M059J (cell line): ENCODE data around the gene POLR2B. TPM values are rescaled to one million over a fixed set of nuclear protein-coding genes. Genes with fewer than 3 reads are reported as not detected.
A peak's percentile ranks its signal among the peaks of the same experiment; 100 is the strongest.
"Not testable (repeated sequence)": the region's sequence is repeated elsewhere in the genome, so short reads cannot be mapped to it uniquely, and the experiment has no call there.

Experiments used
- DNase-seq: peaks from one replicate; pipeline ENCODE4 v3.0.0-alpha.2; 2012; ENCODE audit warnings: low read depth
- total RNA-seq: library from RNA; depleted of rRNA; stranded (reverse); fragments of >200 nt; shearing (Covaris generic); gene quantifications from 2 replicates; pipeline ENCODE4 v1.2.3, GENCODE V29; 2014

The POLR2B gene
- total RNA-seq, 1 experiment from 2014 or later, result 141 TPM

DNA sequence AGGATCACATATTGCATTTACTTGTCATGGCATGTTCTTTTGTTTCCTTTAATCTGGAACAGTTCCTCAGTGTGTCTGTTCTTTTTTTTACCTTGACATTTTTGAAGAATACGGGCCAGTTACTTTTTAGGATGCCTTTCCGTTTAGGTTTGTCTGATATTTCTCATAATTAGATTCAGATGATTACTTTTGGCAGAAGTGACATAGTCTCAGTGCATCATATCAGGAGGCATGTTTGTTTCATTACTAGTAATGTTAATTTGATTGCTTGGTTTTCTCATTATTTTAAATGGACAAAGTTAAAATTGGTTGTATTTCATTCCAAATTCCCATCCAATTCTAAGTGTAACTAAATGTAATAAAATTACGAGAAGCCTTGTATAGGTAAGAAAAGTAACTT, 8.3 kb downstream of the POLR2B start:
- DNase-seq, result no peak

DNA sequence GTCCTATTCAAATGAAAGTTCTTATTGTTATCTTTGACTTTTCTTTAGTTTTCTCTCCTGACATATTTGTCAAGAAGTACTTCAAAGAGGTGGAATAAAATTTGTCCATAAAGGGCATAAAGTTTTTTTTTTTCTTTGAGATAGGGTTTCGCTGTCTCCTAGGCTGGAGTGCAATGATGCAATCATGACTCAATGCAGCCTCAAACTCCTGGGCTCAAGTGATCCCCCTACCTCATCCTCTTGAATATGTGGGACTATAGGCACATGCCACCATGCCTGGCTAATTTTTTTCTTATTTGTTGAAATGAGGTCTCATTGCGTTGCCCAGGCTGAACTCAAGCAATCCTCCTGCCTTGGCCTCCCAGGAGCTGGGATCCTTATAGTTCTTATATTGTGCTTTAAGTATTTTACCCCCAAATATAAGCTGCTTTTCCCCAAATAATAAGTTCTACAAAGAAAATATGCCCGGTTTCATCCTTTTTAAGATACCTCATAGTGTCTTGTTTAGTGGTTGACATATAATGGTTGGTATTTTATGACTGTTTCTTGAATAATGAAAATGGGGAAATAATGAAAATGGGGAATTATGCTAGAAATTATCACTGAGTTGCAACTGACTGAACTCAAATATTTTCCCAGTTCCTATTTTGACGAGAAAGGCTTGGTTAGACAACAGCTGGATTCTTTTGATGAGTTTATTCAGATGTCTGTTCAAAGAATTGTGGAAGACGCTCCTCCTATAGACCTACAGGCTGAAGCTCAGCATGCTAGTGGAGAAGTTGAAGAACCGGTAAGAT, 11.6 kb downstream of the POLR2B start:
- DNase-seq, result peak; percentile 19

DNA sequence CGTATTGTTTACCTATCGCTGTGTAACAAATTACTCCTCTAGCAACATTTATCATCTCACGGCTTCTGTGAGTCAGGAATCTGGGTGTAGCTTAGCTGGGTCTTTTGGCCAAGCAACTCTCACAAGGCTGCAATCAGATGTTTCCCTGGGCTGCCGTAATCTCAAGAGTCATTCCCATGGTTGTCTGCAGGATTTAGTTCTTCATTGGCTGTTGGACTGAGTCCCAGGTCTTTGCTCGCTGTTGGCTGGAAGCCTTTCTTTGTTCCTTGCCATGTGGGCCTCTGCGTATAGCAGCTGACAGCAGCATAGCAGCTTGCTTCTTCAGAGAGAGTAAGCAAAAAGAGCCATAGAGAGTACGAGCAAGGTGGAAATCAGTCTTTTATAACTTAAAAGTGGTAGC, 16.8 kb downstream of the POLR2B start:
- DNase-seq, result peak; percentile 2

DNA sequence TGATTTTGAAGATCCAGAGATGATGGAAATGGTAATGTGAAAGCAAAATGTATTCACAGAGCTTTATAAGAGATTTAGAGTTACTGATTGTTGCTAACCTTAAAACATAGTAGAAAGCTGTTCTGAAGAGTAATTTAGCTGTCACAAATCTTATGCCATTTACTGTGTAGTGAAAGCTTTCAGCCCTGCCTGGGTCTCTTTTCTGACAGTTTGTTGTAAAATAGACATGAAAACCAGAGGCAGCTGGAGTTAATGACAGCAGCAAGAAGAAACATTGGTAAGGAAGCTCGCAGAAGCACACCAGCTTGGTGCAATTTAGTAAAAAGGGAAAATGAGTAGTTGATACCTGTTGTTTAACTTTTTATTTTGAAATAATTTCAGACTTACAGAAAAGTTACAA, 21.1 kb downstream of the POLR2B start:
- no peak for DNase-seq

DNA sequence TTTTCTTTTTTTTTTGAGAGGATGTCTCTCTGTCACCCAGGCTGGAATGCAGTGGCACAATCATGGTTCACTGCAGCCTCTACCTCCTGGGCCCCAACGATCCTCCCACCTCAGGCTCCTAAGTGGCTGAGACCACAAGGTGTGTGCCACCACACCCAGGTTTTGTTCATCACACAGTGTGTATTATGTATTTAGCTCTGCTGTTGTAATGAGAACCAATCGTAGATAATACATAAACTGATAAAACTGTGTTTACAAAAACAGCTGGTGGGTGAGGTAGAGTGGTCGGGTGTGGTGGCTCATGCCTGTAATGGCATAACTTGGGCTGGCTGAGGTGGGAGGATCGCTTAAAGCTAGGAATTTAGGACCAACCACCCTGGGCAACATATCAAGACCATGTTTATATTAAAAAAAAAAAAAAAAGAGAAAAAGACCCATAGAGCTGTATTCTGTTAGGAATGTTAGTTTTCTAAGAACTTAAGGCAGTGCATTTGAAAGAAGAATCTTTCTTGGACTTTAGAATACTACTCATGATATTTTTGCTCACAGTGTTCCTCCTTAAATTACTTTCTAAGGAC, 34.9 kb downstream of the POLR2B start:
- no peak for DNase-seq

DNA sequence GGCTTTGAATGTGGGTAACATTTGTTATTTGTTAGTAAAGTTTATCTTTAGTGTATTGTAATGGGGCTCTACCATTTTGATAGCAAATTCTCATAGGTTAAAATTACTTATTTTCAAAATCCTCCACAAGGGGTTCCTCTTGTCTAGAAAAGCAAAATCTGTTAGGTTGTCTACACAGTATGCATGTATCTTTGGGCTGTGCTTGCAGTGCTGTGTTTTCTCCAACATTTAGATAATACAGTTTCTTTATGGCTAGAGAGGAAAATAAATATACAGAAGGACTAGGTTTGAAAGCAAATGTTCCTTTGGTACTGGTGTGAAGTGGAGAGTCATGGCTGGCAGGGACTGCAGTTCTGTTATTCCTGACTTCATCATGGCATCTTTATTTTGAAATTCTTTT, 40.3 kb downstream of the POLR2B start:
- DNase-seq, result no peak

DNA sequence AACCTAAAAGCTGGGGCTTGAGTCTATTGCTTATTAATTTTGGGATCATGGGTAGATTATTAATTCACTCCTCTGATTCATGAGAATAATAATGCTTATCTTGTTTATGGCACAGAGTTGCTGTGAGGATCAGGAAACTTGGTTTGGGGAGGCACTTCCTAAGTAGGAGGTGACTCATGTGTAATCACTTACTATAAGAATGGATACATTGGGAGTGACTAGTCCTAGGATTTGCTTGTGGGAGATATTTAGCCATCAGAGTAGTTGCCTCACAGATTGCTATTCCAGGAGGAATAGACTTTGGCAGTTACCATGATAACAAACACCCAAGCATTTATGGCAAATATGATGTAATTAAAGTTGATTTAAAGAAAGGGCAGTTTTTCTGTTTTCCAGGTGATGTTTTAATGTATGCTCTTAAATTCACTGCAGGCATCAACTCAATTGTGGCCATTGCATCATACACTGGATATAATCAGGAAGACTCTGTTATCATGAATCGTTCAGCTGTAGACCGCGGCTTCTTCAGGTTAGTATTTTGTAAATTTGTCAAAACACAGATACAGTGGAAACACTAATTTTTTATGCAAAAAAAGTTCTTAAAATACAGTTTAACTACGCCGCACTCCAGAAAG, 41.9 kb downstream of the POLR2B start:
- peak; percentile 71 for DNase-seq

DNA sequence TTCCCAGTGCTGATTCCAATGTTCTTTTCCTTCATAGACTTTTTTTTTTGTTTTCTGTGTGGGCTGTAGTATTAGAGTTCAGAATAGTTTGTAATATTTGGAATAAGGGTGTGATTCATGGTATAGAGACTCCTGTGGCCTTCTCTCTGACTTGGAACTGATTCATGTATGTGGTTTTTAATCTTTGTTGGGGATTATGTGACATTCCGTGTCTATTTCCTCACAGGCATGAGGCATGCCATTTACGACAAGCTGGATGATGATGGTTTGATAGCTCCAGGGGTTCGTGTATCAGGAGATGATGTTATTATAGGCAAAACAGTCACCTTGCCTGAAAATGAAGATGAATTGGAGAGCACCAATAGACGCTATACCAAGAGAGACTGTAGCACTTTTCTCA, 44.4 kb downstream of the POLR2B start:
- peak; percentile 94 for DNase-seq

DNA sequence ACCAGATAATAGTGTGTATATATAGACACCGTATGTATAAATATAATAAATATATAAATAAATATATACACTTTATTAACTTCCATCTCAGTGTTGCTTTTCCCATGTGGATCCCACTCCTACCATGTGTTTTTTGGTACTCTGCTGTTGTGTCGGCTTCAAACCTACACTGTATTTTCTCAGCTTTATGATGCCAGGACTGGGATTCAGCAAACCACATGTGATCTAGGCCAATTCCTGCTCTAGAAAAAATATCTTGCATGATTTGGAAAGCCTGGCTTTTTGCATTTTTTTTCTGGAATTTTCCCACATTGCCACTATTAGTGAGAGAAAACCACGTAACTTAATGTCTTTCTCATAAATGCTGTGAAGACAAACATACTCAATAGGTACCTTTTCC, 55.8 kb downstream of the POLR2B start:
- no peak for DNase-seq

DNA sequence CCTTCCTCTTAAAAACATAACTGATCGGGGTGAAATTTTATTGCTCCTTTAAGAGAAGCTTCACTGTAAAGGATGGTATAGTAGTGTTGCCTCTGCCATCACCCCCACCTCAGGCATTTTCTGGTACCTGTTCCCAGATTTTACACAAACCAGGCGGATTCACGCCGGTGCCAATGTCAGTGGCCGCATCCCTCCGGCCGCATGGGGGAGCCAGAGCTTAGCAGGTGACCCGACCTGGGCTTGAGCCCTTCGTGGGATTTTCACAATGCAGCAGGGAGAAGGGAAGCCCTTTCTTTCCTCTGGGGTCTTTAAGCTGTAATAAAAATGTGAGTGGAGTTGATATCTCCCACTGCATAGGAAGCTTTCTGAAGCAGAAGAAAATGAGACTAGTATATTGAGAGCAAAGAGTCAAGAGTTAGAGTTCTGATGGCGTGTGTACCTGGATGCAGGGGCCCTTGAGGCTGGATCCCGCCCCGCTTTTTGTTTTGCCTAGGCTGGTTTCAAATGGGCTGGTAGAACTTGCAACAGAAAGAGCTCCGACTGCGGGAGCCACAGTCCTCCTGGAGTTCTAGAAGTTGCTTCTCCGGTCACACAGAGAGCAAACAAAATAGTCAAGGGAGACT, 59.4 kb downstream of the POLR2B start:
- peak; percentile 46 for DNase-seq

DNA sequence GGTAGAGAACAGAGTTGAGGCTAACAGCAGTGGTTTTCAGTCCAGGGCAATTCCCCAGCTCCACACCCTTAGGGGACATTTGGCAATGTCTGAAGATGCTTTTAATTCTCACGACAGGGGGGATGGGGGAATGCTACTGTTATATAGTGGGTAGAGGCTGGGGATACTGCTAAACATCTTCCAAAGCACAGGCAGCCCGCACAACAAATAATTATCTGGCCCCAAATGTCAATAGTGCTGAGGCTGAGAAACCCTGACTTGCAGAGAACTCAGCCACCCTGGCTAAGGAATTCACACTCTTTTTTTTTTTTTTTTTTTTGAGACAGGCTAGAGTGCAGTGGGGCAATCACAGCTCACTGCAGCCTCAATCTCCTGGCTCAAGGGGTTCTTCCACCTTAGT, 60.6 kb downstream of the POLR2B start:
- no peak for DNase-seq

DNA sequence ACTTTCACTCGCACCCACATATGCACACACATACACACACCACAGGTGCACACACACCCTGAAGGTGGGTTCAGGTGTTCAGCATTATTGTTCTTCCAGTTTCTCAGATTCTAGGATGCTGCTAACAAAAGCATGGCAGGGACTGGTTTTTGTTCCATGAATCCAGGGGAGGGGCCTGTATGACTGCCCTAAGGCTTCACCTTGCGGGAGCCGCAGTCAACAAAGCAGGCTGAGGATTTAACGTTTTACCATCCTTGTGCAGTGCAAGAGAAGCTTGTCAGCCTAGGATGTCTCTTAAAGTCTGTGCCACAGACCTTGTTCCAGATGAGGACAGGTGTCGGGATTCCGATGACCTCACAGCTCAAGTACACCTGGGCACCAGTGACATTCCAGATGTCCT, 61.8 kb downstream of the POLR2B start:
- no peak for DNase-seq

DNA sequence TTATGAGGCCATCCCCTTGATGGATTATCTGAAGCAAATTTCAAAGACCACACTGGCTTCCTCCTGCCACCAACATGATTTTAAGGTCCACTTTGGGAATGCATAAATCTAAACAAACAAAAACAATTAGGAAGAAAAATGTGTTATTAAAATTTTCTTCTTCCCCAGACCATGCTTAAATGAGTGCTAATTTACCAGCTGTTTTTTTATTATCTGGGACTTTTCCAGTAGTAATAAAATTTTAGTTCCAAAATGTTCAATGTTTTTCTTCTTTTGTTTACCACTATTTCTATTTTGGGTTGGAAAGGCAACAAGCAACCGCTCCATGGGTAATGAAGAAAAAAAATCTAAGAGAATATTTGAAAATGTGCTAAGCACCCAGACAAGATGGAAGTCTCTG, 62.3 kb downstream of the POLR2B start:
- DNase-seq, result no peak

DNA sequence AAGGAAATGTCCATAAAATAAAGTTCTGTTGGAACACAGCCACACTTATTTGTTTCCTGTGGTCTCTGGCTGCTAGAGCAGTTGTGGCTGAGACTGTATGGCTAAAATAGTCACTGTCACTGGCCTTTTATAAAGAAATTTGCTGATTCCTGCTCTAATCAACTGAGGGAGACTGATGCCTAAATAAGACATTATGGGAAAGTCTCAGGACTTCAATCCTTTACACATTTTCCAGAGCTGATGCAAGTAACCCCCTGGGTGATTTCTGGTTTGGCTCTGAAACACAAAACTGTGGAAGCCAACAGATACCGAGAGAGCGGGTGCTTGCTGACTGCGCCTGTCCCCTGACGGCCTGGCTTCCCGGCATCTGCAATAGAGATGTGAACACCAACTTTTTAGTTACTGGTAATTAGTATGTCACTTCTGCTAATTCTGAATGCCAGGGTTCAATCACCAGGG, 64.0 kb downstream of the POLR2B start:
- DNase-seq, result no peak

DNA sequence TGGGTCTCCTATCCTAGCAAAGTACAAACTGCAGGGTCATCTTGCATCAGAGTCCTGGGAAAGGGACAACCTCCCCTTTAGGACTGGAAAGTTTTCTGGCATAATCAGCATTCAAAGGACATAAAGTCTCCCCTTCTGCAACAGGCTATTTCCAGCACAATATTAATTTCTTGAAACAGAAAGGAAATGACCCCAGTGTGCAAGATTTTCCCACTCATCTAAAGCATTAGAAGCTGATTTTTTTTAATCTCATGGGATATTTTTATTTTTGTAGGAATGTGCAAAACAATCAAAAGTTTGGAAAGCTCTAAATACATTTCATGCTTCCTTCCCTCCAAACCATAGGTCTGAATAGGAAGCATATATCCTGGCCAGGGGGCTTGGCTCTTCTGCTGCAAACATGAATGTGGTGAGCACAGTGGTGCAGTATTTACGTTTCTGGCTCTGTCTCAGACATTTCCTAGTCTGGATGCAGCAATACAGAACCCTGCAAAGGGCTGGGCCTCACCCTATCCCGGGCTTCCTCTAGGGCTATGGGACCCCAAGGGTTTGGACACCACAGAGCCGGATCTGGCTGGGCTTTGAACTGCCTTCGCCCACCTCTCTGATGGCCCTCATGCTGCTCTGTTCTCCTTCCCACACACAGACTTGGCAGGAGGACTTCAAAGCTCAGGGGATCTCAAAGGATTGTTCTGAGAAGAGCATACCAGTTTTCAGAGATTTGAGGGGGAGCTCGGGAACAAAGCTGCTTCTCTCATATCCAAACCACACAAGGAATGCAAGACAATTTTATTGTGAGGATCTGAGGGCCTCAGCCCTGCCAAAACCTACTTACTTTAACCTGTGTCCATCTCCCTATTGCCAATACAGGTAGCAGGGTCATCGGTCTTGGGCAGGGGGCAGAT, 64.9 kb downstream of the POLR2B start:
- DNase-seq, result peak; percentile 50

DNA sequence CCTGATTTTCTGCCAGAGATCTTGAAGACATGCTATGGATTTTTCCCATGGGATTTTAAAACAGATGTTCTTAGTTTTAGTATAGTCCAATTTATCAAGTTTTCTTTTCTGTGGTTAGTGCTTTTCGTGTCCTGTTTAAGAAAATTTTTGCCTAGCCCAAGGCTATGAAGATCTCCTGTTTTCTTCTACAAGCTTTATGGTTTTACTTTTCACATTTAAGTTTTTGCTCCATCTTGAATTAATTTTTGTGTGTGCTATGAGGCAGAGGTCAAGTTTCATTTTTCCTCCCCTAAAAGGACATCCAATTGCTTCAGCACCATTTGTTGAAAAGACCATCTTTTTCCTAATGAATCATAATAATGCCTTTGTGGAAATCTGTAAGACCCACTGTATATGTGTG, 65.6 kb downstream of the POLR2B start:
- DNase-seq, result peak; percentile 33

DNA sequence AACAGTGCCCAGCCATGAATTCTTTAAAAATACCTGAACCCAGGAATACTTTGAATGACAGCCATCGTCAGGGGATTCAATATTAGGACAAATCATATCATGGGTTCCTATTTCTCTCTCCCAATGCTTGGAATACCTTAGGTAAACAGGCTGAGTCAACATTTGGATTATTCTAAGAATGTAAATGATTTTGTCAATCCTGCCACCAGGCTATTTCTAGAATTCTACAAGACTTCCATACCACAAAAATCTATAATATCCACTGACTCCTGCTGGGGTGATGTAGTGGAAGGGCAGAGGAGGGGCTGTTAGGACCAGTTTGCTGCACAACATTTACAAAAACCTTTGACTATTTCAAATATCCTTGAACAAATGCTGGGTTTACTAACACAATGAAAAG, 66.3 kb downstream of the POLR2B start:
- peak; percentile 43 for DNase-seq

DNA sequence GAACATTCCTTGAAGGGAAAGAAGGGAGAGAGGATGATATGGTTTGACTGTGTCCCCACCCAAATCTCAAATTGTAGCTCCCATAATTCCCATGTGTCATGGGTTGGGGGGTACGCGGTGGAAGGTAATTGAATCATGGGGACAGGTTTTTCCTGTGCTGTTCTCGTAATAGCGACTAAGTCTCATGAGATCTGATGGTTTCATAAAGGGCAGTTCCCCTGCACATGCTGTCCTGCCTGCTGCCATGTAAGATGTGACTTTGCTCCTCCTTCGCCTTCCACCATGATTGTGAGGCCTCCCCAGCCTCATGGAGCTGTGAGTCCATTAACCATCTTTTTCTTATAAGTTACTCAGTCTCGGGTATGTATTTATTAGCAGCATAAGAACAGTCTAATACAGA, 68.3 kb downstream of the POLR2B start:
- DNase-seq, result not testable (repeated sequence)

DNA sequence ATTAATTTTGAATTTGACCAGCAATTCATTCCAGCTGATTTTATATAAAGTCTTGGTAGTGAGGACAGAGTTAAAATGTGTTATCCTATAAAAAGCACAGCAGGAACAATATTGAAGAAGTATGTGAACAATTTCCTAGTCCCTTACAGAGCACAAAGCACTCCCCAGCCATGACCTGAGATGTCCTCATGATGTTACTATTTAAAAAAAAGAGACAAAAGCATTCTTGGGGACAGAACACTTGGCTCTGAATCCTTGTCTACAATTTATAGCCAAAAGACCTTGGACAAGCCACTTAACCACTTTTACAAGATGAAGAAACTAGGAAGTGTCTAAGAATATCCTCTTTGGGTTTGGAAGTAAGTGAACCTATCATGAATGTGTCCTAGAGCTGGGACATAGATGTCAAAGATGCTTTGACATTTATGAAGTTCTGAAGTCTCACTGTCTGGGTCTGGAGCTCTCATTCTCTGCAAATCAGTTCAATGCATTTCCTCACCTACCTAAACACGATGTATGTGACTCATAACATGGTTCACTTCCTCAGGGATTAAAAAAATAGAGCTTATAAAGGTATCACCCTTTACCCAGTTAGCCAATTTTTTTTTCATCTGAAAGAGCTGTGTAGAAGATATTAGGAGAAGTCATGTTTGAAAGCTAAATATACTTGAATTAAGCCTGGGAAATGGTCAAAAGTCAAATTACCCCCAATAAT, 70.1 kb downstream of the POLR2B start:
- peak; percentile 25 for DNase-seq

DNA sequence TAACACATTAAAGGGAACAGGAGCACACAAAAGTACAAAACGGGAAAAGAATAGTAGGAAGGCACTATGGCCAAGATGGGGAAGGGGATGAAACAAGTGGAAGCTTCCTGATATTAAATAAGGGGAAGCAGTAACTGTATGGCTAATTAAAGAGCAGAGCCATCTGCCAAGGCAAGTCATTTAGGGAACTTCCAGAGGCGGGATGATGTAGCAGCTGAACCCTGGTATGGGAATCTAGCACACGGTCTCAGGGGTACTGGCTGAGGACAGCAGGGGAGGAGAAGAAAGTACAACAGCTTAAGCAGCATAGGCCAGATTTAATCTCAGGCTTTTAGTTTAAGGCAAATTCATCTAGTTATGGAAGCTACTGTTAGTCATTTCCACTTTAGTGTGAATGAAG, 72.4 kb downstream of the POLR2B start:
- no peak for DNase-seq

DNA sequence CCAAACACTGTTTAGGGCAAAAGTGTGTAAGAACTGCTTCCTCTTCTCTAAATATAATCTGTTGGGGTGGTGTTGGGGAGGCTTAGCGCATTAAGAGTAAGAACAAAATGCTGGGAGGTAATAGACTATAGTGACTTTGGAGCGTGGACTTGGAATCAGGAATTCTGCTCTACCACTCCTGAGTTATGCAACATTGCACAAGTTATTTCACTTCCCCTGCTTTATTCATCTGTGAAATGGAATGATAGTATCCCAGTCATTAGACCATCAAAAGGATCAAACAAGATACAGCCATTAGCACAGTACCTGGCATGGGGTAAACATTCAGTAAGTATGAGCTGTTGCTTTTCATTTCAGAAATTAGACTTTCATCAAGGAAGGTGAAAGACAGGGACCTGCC, 72.8 kb downstream of the POLR2B start:
- DNase-seq, result no peak
